Astrocyte (in vitro differentiated cells and primary cell): ENCODE data around the gene MBP.

Experiments
- EZH2 ChIP-seq: IDR thresholded peaks from 2 replicates; pipeline ENCODE4 v1.6.1; 2012; ENCODE audit warnings: mild to moderate bottlenecking, low read length, inconsistent platforms; ENCODE audit not compliant: insufficient read depth
- TF ChIP-seq, protein P1 (sequence below): IDR thresholded peaks from 2 replicates; pipeline ENCODE4 v1.5.1; 2011; ENCODE audit warnings: low read depth, mild to moderate bottlenecking, inconsistent platforms, low read length, moderate library complexity; ENCODE audit not compliant: insufficient read depth

GRCh38 chr18:77161961-77162360 lies 29.4 kb upstream of the MBP start:
- TF ChIP-seq, protein P1, sequence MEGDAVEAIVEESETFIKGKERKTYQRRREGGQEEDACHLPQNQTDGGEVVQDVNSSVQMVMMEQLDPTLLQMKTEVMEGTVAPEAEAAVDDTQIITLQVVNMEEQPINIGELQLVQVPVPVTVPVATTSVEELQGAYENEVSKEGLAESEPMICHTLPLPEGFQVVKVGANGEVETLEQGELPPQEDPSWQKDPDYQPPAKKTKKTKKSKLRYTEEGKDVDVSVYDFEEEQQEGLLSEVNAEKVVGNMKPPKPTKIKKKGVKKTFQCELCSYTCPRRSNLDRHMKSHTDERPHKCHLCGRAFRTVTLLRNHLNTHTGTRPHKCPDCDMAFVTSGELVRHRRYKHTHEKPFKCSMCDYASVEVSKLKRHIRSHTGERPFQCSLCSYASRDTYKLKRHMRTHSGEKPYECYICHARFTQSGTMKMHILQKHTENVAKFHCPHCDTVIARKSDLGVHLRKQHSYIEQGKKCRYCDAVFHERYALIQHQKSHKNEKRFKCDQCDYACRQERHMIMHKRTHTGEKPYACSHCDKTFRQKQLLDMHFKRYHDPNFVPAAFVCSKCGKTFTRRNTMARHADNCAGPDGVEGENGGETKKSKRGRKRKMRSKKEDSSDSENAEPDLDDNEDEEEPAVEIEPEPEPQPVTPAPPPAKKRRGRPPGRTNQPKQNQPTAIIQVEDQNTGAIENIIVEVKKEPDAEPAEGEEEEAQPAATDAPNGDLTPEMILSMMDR: no peak
- no peak for TF ChIP-seq EZH2
